ENCODE data around the gene DNAH17.

DNA sequence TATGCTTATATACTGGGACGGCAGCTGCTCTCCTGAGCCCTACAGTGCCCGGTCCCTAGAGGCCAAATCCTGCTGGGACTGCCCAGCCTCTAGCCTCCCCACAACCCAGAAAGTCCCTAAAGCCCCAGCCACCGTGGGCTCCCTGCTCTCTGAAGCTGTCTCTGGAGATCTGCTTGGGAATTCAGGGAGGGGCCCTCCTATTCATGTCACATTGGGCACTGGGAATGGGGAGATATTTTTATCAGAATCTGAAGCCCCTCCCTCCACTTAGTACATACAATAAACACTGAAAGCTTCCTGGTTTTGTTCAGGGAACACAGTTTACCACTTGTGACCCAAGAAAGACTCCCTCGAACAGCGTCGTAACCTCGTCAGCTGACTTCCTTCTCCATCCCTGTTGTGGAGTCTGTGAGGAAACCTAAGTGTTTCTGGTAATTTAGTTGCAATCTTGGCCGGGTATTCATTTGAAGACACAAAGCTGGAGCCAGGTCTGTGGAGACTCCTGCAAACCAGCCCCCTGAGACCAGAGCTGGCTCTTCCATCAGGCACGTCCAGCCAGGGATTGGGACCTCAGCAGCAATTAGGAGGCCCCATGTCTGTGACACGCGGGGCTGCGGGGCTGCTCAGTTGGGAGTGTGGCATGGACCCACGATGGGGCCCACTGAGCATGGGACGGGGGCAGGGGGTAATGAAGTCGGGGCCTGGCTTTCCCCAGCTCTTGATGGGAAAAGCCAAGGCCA, 160.2 kb downstream of the DNAH17 start:
- TF ChIP-seq POLR2A (IDR thresholded peaks at IDR 0.05), result no peak
- TF ChIP-seq, protein P1, sequence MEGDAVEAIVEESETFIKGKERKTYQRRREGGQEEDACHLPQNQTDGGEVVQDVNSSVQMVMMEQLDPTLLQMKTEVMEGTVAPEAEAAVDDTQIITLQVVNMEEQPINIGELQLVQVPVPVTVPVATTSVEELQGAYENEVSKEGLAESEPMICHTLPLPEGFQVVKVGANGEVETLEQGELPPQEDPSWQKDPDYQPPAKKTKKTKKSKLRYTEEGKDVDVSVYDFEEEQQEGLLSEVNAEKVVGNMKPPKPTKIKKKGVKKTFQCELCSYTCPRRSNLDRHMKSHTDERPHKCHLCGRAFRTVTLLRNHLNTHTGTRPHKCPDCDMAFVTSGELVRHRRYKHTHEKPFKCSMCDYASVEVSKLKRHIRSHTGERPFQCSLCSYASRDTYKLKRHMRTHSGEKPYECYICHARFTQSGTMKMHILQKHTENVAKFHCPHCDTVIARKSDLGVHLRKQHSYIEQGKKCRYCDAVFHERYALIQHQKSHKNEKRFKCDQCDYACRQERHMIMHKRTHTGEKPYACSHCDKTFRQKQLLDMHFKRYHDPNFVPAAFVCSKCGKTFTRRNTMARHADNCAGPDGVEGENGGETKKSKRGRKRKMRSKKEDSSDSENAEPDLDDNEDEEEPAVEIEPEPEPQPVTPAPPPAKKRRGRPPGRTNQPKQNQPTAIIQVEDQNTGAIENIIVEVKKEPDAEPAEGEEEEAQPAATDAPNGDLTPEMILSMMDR (IDR thresholded peaks at IDR 0.05), result no peak

Measured in lower leg skin (tissue), 3 donors.